ENCODE data around the gene SLC37A3. TPM values are rescaled to one million over a fixed set of nuclear protein-coding genes. Genes with fewer than 3 reads are reported as not detected.

SLC37A3 gene
- total RNA-seq, 1 donor from 2014 or later, result 71.0 TPM

DNA sequence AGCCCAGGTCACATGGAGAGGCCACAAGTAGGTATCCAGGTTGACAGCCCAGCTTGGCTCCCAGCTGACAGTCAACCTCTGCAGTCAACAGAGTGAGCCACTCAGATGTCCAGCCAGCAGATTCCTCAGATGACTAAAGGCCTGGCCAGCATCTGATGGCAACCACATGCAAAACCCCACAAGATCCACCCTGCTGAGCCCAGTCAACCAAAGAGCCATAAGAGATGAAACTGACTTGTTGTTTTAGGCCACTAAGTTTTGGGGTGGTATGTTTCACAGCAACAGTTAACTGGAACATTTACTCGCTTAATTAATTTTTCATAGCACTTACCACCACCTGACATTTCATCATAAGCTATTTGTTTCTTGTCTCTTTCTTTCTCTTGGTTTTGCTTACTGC lies 114.3 kb downstream of the SLC37A3 start:
- no peaks in the 10 kb centered on the region for H3K4me1 ChIP-seq (ENCODE audit: insufficient read depth, low read length)
- H3K27ac Mint-ChIP-seq (ENCODE audit: unreplicated experiment), result no peak overlapping the region
- no peaks in the 10 kb centered on the region for H3K36me3 Mint-ChIP-seq (ENCODE audit: low read depth, unreplicated experiment)
- no peaks in the 10 kb centered on the region for H4K20me1 ChIP-seq (ENCODE audit: insufficient read depth, low read length)
- no peak overlapping the region for H3K9ac ChIP-seq (ENCODE audit: low read length)
- H3K4me1 Mint-ChIP-seq (ENCODE audit: low read depth, unreplicated experiment), result no peaks in the 10 kb centered on the region
- no peaks in the 10 kb centered on the region for H3K9me3 ChIP-seq (ENCODE audit: insufficient read depth, low read depth, low read length)
- no peak overlapping the region for H3K4me3 Mint-ChIP-seq (ENCODE audit: unreplicated experiment)
- H3K27ac ChIP-seq (ENCODE audit: low read depth, low read length), result no peak overlapping the region
- no peak for DNase-seq (ENCODE audit: low read depth)
- FAIRE-seq, result no peak
- H3K4me2 ChIP-seq (ENCODE audit: low read length), result no peak overlapping the region
- peaks cover 35% of the 10 kb centered on the region for H3K27me3 Mint-ChIP-seq (ENCODE audit: low read depth, unreplicated experiment)
- H2AFZ ChIP-seq (ENCODE audit: low read depth, low read length), result no peak overlapping the region
- TF ChIP-seq, protein P1, sequence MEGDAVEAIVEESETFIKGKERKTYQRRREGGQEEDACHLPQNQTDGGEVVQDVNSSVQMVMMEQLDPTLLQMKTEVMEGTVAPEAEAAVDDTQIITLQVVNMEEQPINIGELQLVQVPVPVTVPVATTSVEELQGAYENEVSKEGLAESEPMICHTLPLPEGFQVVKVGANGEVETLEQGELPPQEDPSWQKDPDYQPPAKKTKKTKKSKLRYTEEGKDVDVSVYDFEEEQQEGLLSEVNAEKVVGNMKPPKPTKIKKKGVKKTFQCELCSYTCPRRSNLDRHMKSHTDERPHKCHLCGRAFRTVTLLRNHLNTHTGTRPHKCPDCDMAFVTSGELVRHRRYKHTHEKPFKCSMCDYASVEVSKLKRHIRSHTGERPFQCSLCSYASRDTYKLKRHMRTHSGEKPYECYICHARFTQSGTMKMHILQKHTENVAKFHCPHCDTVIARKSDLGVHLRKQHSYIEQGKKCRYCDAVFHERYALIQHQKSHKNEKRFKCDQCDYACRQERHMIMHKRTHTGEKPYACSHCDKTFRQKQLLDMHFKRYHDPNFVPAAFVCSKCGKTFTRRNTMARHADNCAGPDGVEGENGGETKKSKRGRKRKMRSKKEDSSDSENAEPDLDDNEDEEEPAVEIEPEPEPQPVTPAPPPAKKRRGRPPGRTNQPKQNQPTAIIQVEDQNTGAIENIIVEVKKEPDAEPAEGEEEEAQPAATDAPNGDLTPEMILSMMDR (IDR thresholded peaks at IDR 0.05; ENCODE audit: insufficient read depth, low read depth, low read length), result no peak
- no peak for TF ChIP-seq EZH2 (IDR thresholded peaks at IDR 0.05; ENCODE audit: insufficient read depth, low read length)
- H3K79me2 ChIP-seq (ENCODE audit: insufficient read depth, low read length), result no peaks in the 10 kb centered on the region
- H3K36me3 ChIP-seq (ENCODE audit: insufficient read depth, low read length), result no peaks in the 10 kb centered on the region
- no peak overlapping the region for H3K4me3 ChIP-seq (ENCODE audit: insufficient read depth, low read depth, low read length)
- H3K27me3 ChIP-seq (ENCODE audit: insufficient read depth, low read length), result peaks cover 9% of the 10 kb centered on the region
- H3K9me3 Mint-ChIP-seq (ENCODE audit: unreplicated experiment), result peaks cover 10% of the 10 kb centered on the region

Other genes starting within 250 kb of the SLC37A3 start
- 4.9 and 5.4 TPM in 2 replicates for gene KDM7A, start 221.5 kb downstream of the SLC37A3 start, total RNA-seq
- 0.50 TPM in 1 of 2 replicates, not detected in the other for gene RAB19, start 5.5 kb upstream of the SLC37A3 start, total RNA-seq
- gene MKRN1, start 81.0 kb upstream of the SLC37A3 start, total RNA-seq, result 91.7 and 95.7 TPM in 2 replicates
- gene DENND2A, start 242.3 kb upstream of the SLC37A3 start, total RNA-seq, result 41.7 and 42.1 TPM in 2 replicates